ENCODE data around the gene PEX10. TPM values are rescaled to one million over a fixed set of nuclear protein-coding genes. Genes with fewer than 3 reads are reported as not detected.

PEX10 gene
- total and polyA plus RNA-seq, 2 experiments from 2014 or later, result 24.7 to 25.5 TPM

GRCh38 chr1:2431103-2431502 is 18.7 kb upstream of the PEX10 start:
- DNase-seq (ENCODE audit: low spot score), result no peak
- Histone ChIP-seq H3K79me2 (no peaks in the 10 kb centered on the region), H4K20me1 (ENCODE audit: insufficient read depth, poor library complexity, severe bottlenecking) (no peaks in the 10 kb centered on the region), H3K4me3 (no peak overlapping the region), H3K9me2 (replicated peaks; ENCODE audit: insufficient read depth) (no peaks in the 10 kb centered on the region), H3K4me2 (no peak overlapping the region), H3K27me3 (peaks cover 3% of the 10 kb centered on the region), H3K9me3 (ENCODE audit: low read depth) (no peaks in the 10 kb centered on the region), H3K4me1 (ENCODE audit: insufficient read depth) (no peaks in the 10 kb centered on the region), H2AFZ (no peak overlapping the region), H3K27ac (no peak overlapping the region), H3K36me3 (replicated peaks; ENCODE audit: insufficient read depth, low read depth) (no peaks in the 10 kb centered on the region)
- 83% methylated on average over 15 of the region's 16 CpGs for WGBS (ENCODE audit: low lambda C conversion rate, missing lambda C conversion rate)
- TF ChIP-seq EZH2phosphoT487 (IDR thresholded peaks at IDR 0.05; ENCODE audit: low read depth, severe bottlenecking, unreplicated experiment), result no peak
- no peak for TF ChIP-seq CTCF (IDR thresholded peaks at IDR 0.05; ENCODE audit: poor library complexity)
- TF ChIP-seq EZH2 (IDR thresholded peaks at IDR 0.05; ENCODE audit: borderline replicate concordance), result no peak

DNA sequence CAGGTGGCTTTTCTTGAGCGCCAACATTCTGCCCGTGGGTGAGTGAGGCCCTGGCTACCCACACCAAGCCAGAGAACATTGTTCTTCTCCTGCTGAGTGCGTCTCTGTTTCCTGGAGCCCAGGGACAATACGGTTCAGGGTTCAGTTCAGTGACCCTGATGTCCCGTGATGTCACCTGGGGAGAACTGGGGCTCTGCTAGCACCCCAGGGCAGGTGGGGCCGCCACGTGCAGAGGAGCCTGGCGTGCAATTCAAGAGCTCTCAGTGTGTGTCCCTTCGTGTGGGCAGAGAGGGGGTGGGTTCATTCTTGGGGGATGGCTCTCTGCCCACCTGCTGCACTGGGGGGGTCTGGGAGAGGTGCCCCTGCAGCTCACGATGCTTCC is 18.2 kb upstream of the PEX10 start:
- DNase-seq (ENCODE audit: low spot score), result no peak
- WGBS (ENCODE audit: low lambda C conversion rate, missing lambda C conversion rate), result 90% methylated on average over 9 of the region's 10 CpGs
- Histone ChIP-seq H3K27ac (no peak overlapping the region), H4K20me1 (ENCODE audit: insufficient read depth, poor library complexity, severe bottlenecking) (no peaks in the 10 kb centered on the region), H2AFZ (no peak overlapping the region), H3K36me3 (replicated peaks; ENCODE audit: insufficient read depth, low read depth) (no peaks in the 10 kb centered on the region), H3K4me1 (ENCODE audit: insufficient read depth) (no peaks in the 10 kb centered on the region), H3K27me3 (peaks cover 3% of the 10 kb centered on the region), H3K9me2 (replicated peaks; ENCODE audit: insufficient read depth) (no peaks in the 10 kb centered on the region), H3K4me2 (no peak overlapping the region), H3K4me3 (no peak overlapping the region), H3K79me2 (no peaks in the 10 kb centered on the region), H3K9me3 (ENCODE audit: low read depth) (no peaks in the 10 kb centered on the region)
- TF ChIP-seq EZH2phosphoT487 (IDR thresholded peaks at IDR 0.05; ENCODE audit: low read depth, severe bottlenecking, unreplicated experiment), result no peak
- TF ChIP-seq CTCF (IDR thresholded peaks at IDR 0.05; ENCODE audit: poor library complexity), result no peak
- TF ChIP-seq EZH2 (IDR thresholded peaks at IDR 0.05; ENCODE audit: borderline replicate concordance), result no peak

- Histone ChIP-seq H3K4me3 (no peak overlapping the region), H4K20me1 (ENCODE audit: insufficient read depth, poor library complexity, severe bottlenecking) (no peaks in the 10 kb centered on the region), H3K9me2 (replicated peaks; ENCODE audit: insufficient read depth) (no peaks in the 10 kb centered on the region), H3K4me1 (ENCODE audit: insufficient read depth) (no peaks in the 10 kb centered on the region), H3K9me3 (ENCODE audit: low read depth) (no peaks in the 10 kb centered on the region), H3K4me2 (no peak overlapping the region), H3K27ac (no peak overlapping the region), H3K36me3 (replicated peaks; ENCODE audit: insufficient read depth, low read depth) (no peaks in the 10 kb centered on the region), H3K79me2 (no peaks in the 10 kb centered on the region), H3K27me3 (peaks cover 3% of the 10 kb centered on the region), H2AFZ (no peak overlapping the region)
- no peak for DNase-seq (ENCODE audit: low spot score)
- WGBS (ENCODE audit: low lambda C conversion rate, missing lambda C conversion rate), result 86% methylated on average over 19 of the region's 20 CpGs
- TF ChIP-seq EZH2 (IDR thresholded peaks at IDR 0.05; ENCODE audit: borderline replicate concordance), result no peak
- no peak for TF ChIP-seq EZH2phosphoT487 (IDR thresholded peaks at IDR 0.05; ENCODE audit: low read depth, severe bottlenecking, unreplicated experiment)
- TF ChIP-seq CTCF (IDR thresholded peaks at IDR 0.05; ENCODE audit: poor library complexity), result no peak
Measured at GRCh38 chr1:2429780-2430591, 17.6 kb upstream of the PEX10 start.

All from hepatocyte (in vitro differentiated cells).